Left ventricle myocardium inferior (tissue), 1 donor: Measurements from ENCODE around the gene ADAMTS15. TPM values are rescaled to one million over a fixed set of nuclear protein-coding genes. Genes with fewer than 3 reads are reported as not detected.
A peak's percentile ranks its signal among the peaks of the same experiment; 100 is the strongest.

Experiments used
- DNase-seq: peaks from one replicate; pipeline ENCODE4 v3.0.0-alpha.2; 2020
- H3K27ac ChIP-seq: fragments of 200-600 bp; replicated peaks from 2 replicates; pipeline ENCODE4 v1.8.0; 2021
- H3K27me3 ChIP-seq: fragments of 200-600 bp; 2 replicates; pipeline ENCODE4 v1.8.0; 2021; ENCODE audit warnings: low read depth
- H3K36me3 ChIP-seq: fragments of 200-600 bp; 2 replicates; pipeline ENCODE4 v1.8.0; 2021
- H3K4me1 ChIP-seq: fragments of 200-600 bp; 2 replicates; pipeline ENCODE4 v1.8.0; 2021
- H3K4me3 ChIP-seq: fragments of 200-600 bp; 2 replicates; pipeline ENCODE4 v1.8.0; 2021; ENCODE audit warnings: mild to moderate bottlenecking, moderate library complexity
- H3K9me3 ChIP-seq: fragments of 200-600 bp; replicated peaks from 2 replicates; pipeline ENCODE4 v1.8.0; 2021
- intact Hi-C: fragments of 100-400 bp; cut with micrococcal nuclease; formaldehyde crosslinking; loops from one replicate; pipeline ENCODE4 v1.11.0; 2022
- total RNA-seq: library from RNA; stranded (reverse); fragmentation: NEBNext Ultra II Directional; extraction: Animal tissue kit (Norgen Biotek cat#: 25700); gene quantifications from one replicate; pipeline ENCODE4 v1.2.1, GENCODE V29; 2021
- TF ChIP-seq, protein P1 (sequence below): fragments of 200-600 bp; IDR thresholded peaks from 2 replicates; pipeline ENCODE4 v1.8.0; 2021; ENCODE audit warnings: antibody characterized with exemption, mild to moderate bottlenecking, borderline replicate concordance
- donor health status: DM: no; HTN: yes; CAD: no; lungs with severe emphysema.

The ADAMTS15 gene
- total RNA-seq, 1 donor from 2014 or later, result 22.9 TPM

DNA sequence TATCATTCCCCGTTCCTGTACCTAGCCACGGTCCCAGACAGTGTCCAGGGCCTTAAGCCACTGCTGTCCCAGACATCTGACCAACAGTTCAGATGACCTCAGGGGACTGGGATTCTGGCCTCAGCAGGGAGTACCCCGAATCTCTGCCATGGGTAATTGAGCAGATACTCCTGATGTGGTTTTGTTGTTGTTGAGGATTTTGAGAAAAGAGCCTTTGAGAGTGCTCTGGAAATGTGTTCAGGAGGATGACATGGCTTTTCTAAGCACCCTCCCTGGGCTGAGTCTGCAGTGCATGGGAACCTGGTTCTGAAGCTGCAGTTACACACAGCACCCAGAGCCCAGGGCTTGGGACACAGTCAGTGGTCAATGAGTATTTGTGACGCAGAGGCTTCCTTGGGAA is 30.4 kb downstream of the ADAMTS15 start:
- Histone ChIP-seq H3K27ac (peak overlapping the region; percentile 88), H3K36me3 (peaks cover 16% of the 10 kb centered on the region), H3K9me3 (no peaks in the 10 kb centered on the region), H3K4me1 (peaks cover 84% of the 10 kb centered on the region), H3K27me3 (no peaks in the 10 kb centered on the region), H3K4me3 (no peak overlapping the region)
- intact Hi-C loops, result no loop called here
- DNase-seq, result no peak
- TF ChIP-seq, protein P1, sequence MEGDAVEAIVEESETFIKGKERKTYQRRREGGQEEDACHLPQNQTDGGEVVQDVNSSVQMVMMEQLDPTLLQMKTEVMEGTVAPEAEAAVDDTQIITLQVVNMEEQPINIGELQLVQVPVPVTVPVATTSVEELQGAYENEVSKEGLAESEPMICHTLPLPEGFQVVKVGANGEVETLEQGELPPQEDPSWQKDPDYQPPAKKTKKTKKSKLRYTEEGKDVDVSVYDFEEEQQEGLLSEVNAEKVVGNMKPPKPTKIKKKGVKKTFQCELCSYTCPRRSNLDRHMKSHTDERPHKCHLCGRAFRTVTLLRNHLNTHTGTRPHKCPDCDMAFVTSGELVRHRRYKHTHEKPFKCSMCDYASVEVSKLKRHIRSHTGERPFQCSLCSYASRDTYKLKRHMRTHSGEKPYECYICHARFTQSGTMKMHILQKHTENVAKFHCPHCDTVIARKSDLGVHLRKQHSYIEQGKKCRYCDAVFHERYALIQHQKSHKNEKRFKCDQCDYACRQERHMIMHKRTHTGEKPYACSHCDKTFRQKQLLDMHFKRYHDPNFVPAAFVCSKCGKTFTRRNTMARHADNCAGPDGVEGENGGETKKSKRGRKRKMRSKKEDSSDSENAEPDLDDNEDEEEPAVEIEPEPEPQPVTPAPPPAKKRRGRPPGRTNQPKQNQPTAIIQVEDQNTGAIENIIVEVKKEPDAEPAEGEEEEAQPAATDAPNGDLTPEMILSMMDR, result no peak

DNA sequence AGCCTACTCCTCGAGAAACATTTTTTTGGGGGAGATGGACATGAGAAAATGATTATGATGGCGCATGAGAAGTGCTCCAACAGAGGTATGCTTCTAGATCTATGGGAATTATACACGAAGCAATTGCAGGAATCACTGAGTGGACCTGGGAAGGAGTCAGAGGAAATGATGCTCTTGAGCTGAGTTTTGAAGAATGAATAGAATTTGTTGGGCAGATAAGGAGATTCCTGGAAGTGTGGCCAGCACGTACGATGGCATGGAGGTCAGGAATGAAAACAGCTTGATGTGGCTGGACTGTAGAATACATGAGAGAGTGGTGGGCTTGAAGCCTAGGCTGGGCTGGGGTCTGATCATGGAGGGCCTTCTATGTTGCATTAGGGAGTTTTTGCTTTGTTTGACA is 31.7 kb downstream of the ADAMTS15 start:
- DNase-seq, result no peak
- H3K27me3 ChIP-seq, result no peaks in the 10 kb centered on the region
- intact Hi-C loops, result no loop called here
- H3K9me3 ChIP-seq, result no peaks in the 10 kb centered on the region
- peaks cover 76% of the 10 kb centered on the region for H3K4me1 ChIP-seq
- H3K4me3 ChIP-seq, result no peak overlapping the region
- H3K27ac ChIP-seq, result peak overlapping the region; percentile 88
- peaks cover 6% of the 10 kb centered on the region for H3K36me3 ChIP-seq
- TF ChIP-seq, protein P1, result no peak

DNA sequence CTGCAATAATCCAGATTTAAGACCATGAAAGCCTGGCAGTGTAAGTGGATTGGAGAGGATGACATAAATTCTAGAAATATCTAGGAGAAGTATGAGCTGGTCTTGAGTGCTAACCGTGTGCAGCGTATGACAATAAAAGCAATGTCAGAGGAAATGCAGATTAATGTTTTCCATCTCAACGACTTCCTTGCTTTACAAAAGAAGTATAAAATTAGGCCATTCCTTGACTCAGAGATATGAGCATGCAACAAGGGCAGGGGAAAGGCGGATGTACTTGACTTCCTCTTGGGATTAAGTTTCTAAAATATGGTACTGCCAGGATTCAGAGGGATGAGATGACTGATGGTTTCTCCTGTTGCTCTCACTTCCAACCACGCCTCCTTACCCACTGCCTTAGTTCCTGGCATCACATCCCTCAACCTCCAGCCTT is 32.3 kb downstream of the ADAMTS15 start:
- H3K4me3 ChIP-seq, result no peak overlapping the region
- peak overlapping the region; percentile 88 for H3K27ac ChIP-seq
- TF ChIP-seq, protein P1, result no peak
- no peaks in the 10 kb centered on the region for H3K27me3 ChIP-seq
- intact Hi-C loops, result no loop called here
- peaks cover 71% of the 10 kb centered on the region for H3K4me1 ChIP-seq
- no peak for DNase-seq
- H3K36me3 ChIP-seq, result peaks cover 2% of the 10 kb centered on the region
- H3K9me3 ChIP-seq, result no peaks in the 10 kb centered on the region

DNA sequence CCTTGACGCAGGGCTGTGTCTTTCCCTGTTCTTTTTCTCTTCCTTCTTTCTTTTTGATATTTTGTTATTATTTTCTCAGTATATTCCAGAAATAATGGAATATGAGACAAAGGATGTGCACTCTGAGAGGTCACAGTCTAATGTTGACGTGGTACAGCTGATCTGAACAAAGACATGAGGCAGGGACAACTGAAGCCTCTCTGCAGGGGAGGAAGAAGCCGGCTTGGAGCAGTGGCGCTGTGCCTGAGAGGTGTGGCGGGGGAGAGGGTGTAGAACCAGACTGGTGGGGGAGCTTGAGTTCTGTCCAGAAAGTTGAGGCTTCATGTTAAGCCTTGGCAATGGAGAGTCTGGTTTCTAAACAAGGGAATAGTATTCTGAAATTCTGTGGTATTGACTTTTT is 34.7 kb downstream of the ADAMTS15 start:
- TF ChIP-seq, protein P1, result no peak
- no peaks in the 10 kb centered on the region for H3K27me3 ChIP-seq
- no peak for DNase-seq
- no peak overlapping the region for H3K4me3 ChIP-seq
- H3K27ac ChIP-seq, result no peak overlapping the region
- intact Hi-C loops, result no loop called here
- peaks cover 58% of the 10 kb centered on the region for H3K4me1 ChIP-seq
- no peaks in the 10 kb centered on the region for H3K9me3 ChIP-seq
- H3K36me3 ChIP-seq, result no peaks in the 10 kb centered on the region

DNA sequence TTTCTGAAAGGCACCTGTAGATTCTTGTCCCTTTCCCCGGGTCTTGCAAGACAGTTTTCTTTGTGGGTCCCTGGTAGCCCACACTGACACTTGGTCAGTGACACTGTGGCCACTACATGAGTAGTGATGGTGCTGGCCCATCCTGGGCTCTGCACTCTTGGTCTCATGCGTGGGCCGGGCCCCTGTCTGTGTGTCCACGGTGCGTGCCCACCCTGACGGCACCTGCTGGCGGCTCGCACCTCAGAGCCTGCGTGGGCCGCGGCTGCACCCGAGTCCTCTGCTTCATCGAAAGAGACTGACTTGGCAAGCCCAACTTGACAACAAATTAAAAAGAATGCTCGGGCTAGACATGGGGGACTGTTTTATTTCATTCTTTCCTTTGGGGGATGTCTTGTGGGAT is 37.5 kb downstream of the ADAMTS15 start:
- DNase-seq, result no peak
- intact Hi-C loops, result no loop called here
- Histone ChIP-seq H3K27me3 (no peaks in the 10 kb centered on the region), H3K4me1 (peaks cover 36% of the 10 kb centered on the region), H3K27ac (no peak overlapping the region), H3K9me3 (no peaks in the 10 kb centered on the region), H3K4me3 (no peak overlapping the region), H3K36me3 (no peaks in the 10 kb centered on the region)
- TF ChIP-seq, protein P1, result no peak
